Mesenchymal stem cell (in vitro differentiated cells and primary cell): ENCODE measurements around the gene PLXNB1.

Experiments used
- DNase-seq: peaks from one replicate; pipeline ENCODE4 v3.0.0-alpha.2; 2013
- H2AFZ ChIP-seq: one replicate; pipeline ENCODE4 v1.6.1; 2013; ENCODE audit warnings: low read depth, mild to moderate bottlenecking, control low read depth, inconsistent platforms, low read length, moderate library complexity
- H2AK5ac ChIP-seq: 2 replicates; pipeline ENCODE4 v1.6.1; 2013; ENCODE audit warnings: low read length, moderate library complexity, mild to moderate bottlenecking, inconsistent platforms; ENCODE audit not compliant: severe bottlenecking
- H2BK120ac ChIP-seq: one replicate; pipeline ENCODE4 v1.6.1; 2013; ENCODE audit warnings: low read depth, mild to moderate bottlenecking, inconsistent platforms, low read length, moderate library complexity
- H2BK12ac ChIP-seq, 2 experiments: one replicate each; pipeline ENCODE4 v1.6.1; 2013; ENCODE audit warnings: inconsistent platforms in 2 of 2, low read length in 2 of 2, mild to moderate bottlenecking in 2 of 2, moderate library complexity in 2 of 2, control low read depth in 1 of 2
- H2BK15ac ChIP-seq: one replicate; pipeline ENCODE4 v1.6.1; 2013; ENCODE audit warnings: mild to moderate bottlenecking, low read depth, inconsistent platforms; ENCODE audit not compliant: poor library complexity, severe bottlenecking
- H2BK5ac ChIP-seq: 2 replicates; pipeline ENCODE4 v1.6.1; 2013; ENCODE audit warnings: low read depth, mild to moderate bottlenecking, low read length, control low read depth, inconsistent platforms; ENCODE audit not compliant: poor library complexity, severe bottlenecking
- H3K14ac ChIP-seq, 2 experiments: one replicate each; pipeline ENCODE4 v1.6.1; 2013; ENCODE audit warnings: inconsistent platforms in 2 of 2, low read length in 2 of 2, control low read depth in 1 of 2, mild to moderate bottlenecking in 1 of 2, moderate library complexity in 1 of 2
- H3K18ac ChIP-seq, 2 experiments: one replicate each; pipeline ENCODE4 v1.6.1; 2013; ENCODE audit warnings: inconsistent platforms in 2 of 2, low read length in 2 of 2, control low read depth in 1 of 2, low read depth in 1 of 2, mild to moderate bottlenecking in 1 of 2
- H3K23ac ChIP-seq, 2 experiments: one replicate each; pipeline ENCODE4 v1.6.1; 2013; ENCODE audit warnings: inconsistent platforms in 2 of 2, low read length in 2 of 2, mild to moderate bottlenecking in 2 of 2, moderate library complexity in 2 of 2, control low read depth in 1 of 2
- H3K27ac ChIP-seq: 2 replicates; pipeline ENCODE4 v1.5.1; 2013; ENCODE audit warnings: mild to moderate bottlenecking, moderate library complexity, low read length, control low read depth, inconsistent platforms; ENCODE audit not compliant: poor library complexity, severe bottlenecking
- H3K27me3 ChIP-seq, 2 experiments: 2 replicates each; pipeline versions ENCODE4 v1.6.1 to v1.7.0; 2013; ENCODE audit warnings: low read length in 2 of 2, mild to moderate bottlenecking in 2 of 2, moderate library complexity in 2 of 2, control low read depth in 1 of 2, inconsistent platforms in 1 of 2; ENCODE audit not compliant: control insufficient read depth in 1 of 2, insufficient read depth in 1 of 2
- H3K36me3 ChIP-seq, 2 experiments: 2 replicates each; pipeline versions ENCODE4 v1.6.1 to v1.7.0; 2013; ENCODE audit warnings: low read length in 2 of 2, control low read depth in 1 of 2, inconsistent platforms in 1 of 2, low read depth in 1 of 2, mild to moderate bottlenecking in 1 of 2; ENCODE audit not compliant: insufficient read depth in 2 of 2, control insufficient read depth in 1 of 2
- H3K4ac ChIP-seq, 2 experiments: one replicate each; pipeline ENCODE4 v1.6.1; 2013; ENCODE audit warnings: inconsistent platforms in 2 of 2, low read length in 2 of 2, mild to moderate bottlenecking in 2 of 2, moderate library complexity in 2 of 2, control low read depth in 1 of 2, low read depth in 1 of 2
- H3K4me1 ChIP-seq: 2 replicates; pipeline ENCODE4 v1.6.1; 2013; ENCODE audit warnings: low read depth, low read length, control low read depth; ENCODE audit not compliant: control insufficient read depth, insufficient read depth
- H3K4me2 ChIP-seq: 2 replicates; pipeline ENCODE4 v1.6.1; 2013; ENCODE audit warnings: low read length, mild to moderate bottlenecking, inconsistent platforms; ENCODE audit not compliant: poor library complexity, severe bottlenecking
- H3K4me3 ChIP-seq, 2 experiments: 2 replicates each; pipeline versions ENCODE4 v1.5.1 to v1.7.0; 2013; ENCODE audit warnings: low read length in 2 of 2, mild to moderate bottlenecking in 2 of 2, control low read depth in 1 of 2, low read depth in 1 of 2; ENCODE audit not compliant: insufficient read depth in 1 of 2
- H3K79me1 ChIP-seq: replicated peaks from 2 replicates; pipeline ENCODE4 v1.6.1; 2013; ENCODE audit warnings: mild to moderate bottlenecking, control low read depth, low read length, inconsistent platforms; ENCODE audit not compliant: poor library complexity, severe bottlenecking
- H3K9ac ChIP-seq: 2 replicates; pipeline ENCODE4 v1.7.0; 2013; ENCODE audit warnings: mild to moderate bottlenecking, low read length, moderate library complexity
- H3K9me3 ChIP-seq: 2 replicates; pipeline ENCODE4 v1.7.0; 2013; ENCODE audit warnings: mild to moderate bottlenecking, low read length; ENCODE audit not compliant: control insufficient read depth
- H4K8ac ChIP-seq: one replicate; pipeline ENCODE4 v1.6.1; 2013; ENCODE audit warnings: inconsistent platforms, mild to moderate bottlenecking, low read length, moderate library complexity
- H4K91ac ChIP-seq: one replicate; pipeline ENCODE4 v1.6.1; 2013; ENCODE audit warnings: mild to moderate bottlenecking, low read length, inconsistent platforms
- WGBS: methylation state at CpG from one replicate; pipeline ENCODE4 v1.1.7; 2013; ENCODE audit warnings: mixed read lengths; 5-methylcytosine and 5-hydroxymethylcytosine counted together

The PLXNB1 gene

DNA sequence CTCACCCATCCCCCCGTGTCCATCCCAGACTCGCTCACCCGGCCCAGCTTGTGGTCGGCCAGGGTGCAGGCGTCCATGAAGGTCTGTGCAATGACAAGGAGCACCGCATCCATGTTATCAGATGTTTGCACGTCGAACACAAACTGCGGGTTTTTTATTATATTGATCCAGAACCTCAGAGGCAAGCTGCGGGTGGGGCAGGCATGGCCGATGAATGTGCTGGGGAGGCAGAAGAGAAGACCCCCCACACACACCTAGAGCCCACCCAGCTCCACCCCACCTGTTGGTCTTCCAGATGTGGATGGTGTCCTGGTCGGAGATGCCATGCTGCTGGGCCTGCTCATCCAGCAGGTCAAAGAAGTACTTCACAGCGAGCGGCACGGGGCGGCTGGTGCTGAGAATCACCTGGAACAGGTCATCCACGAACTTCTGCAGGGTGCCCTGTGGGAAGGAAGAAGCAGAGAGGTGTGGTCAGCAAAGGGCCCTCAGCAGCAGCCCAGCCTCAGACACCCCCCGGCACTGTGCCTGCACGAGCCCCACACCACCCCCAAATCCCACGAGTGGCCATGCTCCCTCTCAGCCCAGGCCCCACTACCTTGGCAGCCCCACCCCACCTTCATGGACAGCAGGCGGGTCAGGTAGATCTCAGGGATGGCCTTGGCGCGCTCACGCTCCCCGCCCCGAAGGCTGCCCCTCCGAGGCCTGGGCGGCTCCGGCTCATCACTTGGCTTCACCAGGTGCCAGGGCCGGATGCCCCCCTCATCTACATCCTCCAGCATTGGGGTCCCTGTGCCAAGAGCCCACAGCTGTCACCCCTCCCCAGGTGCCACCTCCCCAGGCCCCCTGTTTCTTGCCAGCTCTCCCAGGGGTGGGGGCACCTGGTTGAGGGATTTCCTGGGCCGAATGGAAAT, 20.3 kb downstream of the PLXNB1 start:
- Histone ChIP-seq H3K27me3 (no peaks in the 10 kb centered on the region), H2AFZ (no peak overlapping the region), H2BK5ac (no peak overlapping the region), H3K4me3 (no peak overlapping the region), H3K23ac (no peak overlapping the region), H3K4me2 (no peak overlapping the region), H3K27ac (no peak overlapping the region), H3K79me1 (no peaks in the 10 kb centered on the region), H4K91ac (no peak overlapping the region), H3K9me3 (no peaks in the 10 kb centered on the region), H3K4me1 (no peaks in the 10 kb centered on the region), H3K9ac (no peak overlapping the region), H2BK15ac (no peak overlapping the region), H3K18ac (no peak overlapping the region), H2AK5ac (no peak overlapping the region), H3K14ac (no peak overlapping the region), H3K4ac (no peak overlapping the region), H2BK12ac (no peak overlapping the region), H2BK120ac (no peak overlapping the region), H3K36me3 (peaks cover 89 to 99% of the 10 kb centered on the region in 2 experiments), H4K8ac (no peak overlapping the region)
- WGBS, result 94% methylated on average over 30 of the region's 31 CpGs
- DNase-seq, result no peak

GRCh38 chr3:48408823-48409281, 21.0 kb downstream of the PLXNB1 start:
- no peak overlapping the region for H2AK5ac ChIP-seq
- H3K9ac ChIP-seq, result no peak overlapping the region
- H3K18ac ChIP-seq, result no peak overlapping the region
- H3K27ac ChIP-seq, result no peak overlapping the region
- no peak overlapping the region for H2BK15ac ChIP-seq
- H2BK12ac ChIP-seq, result no peak overlapping the region
- H3K4me2 ChIP-seq, result no peak overlapping the region
- no peak for DNase-seq
- H3K14ac ChIP-seq, result no peak overlapping the region
- H2BK120ac ChIP-seq, result no peak overlapping the region
- H4K8ac ChIP-seq, result no peak overlapping the region
- no peak overlapping the region for H4K91ac ChIP-seq
- H3K4me1 ChIP-seq, result no peaks in the 10 kb centered on the region
- no peak overlapping the region for H3K4ac ChIP-seq
- no peaks in the 10 kb centered on the region for H3K79me1 ChIP-seq
- H2AFZ ChIP-seq, result no peak overlapping the region
- H2BK5ac ChIP-seq, result no peak overlapping the region
- no peaks in the 10 kb centered on the region for H3K9me3 ChIP-seq
- 90% methylated on average over 4 of the region's 4 CpGs for WGBS
- no peak overlapping the region for H3K4me3 ChIP-seq
- H3K36me3 ChIP-seq, result peaks cover 87 to 99% of the 10 kb centered on the region in 2 experiments
- no peaks in the 10 kb centered on the region for H3K27me3 ChIP-seq
- H3K23ac ChIP-seq, result no peak overlapping the region

- no peak overlapping the region for H3K14ac ChIP-seq
- no peak overlapping the region for H3K18ac ChIP-seq
- WGBS, result 92% methylated on average over 8 of the region's 8 CpGs
Measured at GRCh38 chr3:48407542-48408099, 22.3 kb downstream of the PLXNB1 start.

More at GRCh38 chr3:48407542-48408099, 22.3 kb downstream of the PLXNB1 start:
- Histone ChIP-seq H3K9me3 (no peaks in the 10 kb centered on the region), H3K4me3 (no peak overlapping the region), H3K4ac (no peak overlapping the region), H2BK5ac (no peak overlapping the region), H2AFZ (no peak overlapping the region), H3K36me3 (peaks cover 82 to 97% of the 10 kb centered on the region in 2 experiments), H3K9ac (no peak overlapping the region), H2BK15ac (no peak overlapping the region), H3K27me3 (no peaks in the 10 kb centered on the region), H2AK5ac (no peak overlapping the region), H2BK120ac (no peak overlapping the region), H3K27ac (no peak overlapping the region), H4K8ac (no peak overlapping the region), H3K79me1 (no peaks in the 10 kb centered on the region), H3K23ac (no peak overlapping the region), H4K91ac (no peak overlapping the region), H3K4me2 (no peak overlapping the region), H2BK12ac (no peak overlapping the region), H3K4me1 (no peaks in the 10 kb centered on the region)
- DNase-seq, result no peak
